GM19351 (cell line): ENCODE measurements around the gene CYP3A5.
"Not testable (repeated sequence)": the region's sequence is repeated elsewhere in the genome, so short reads cannot be mapped to it uniquely, and the experiment has no call there.

Source experiments
- ATAC-seq: cut with Tn5 transposase; IDR thresholded peaks from one replicate; pipeline ENCODE4 v1.9.1; 2021; ENCODE audit warnings: mild to moderate bottlenecking, moderate library complexity; ENCODE audit not compliant: unreplicated experiment

The CYP3A5 gene

GRCh38 chr7:99685871-99686608 is 6.2 kb upstream of the CYP3A5 start:
- not testable (repeated sequence) for ATAC-seq

- no peak for ATAC-seq
Measured at GRCh38 chr7:99685129-99685758, 5.4 kb upstream of the CYP3A5 start.

- no peak for ATAC-seq
Measured at GRCh38 chr7:99679032-99679399, 780 bp downstream of the CYP3A5 start.

DNA sequence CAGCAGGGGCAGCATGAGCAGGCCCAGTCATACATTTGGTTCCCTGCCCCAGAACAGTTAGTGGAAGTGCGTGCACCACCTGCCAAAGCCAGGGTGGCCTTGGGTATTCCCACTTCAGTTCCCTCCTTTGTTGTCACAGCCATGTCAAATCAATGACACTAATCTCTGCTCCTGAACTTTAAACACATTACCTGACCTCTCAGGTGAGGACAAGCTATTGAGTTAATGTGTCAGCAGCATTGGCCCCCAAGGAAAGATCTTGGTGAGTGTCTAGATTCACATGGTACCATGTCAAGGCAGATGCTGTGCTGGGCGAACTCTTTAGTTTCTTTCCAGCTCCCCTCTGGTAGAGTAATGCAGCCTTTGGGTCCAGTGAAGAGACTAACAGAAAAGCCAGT is 2.1 kb downstream of the CYP3A5 start:
- no peak for ATAC-seq

DNA sequence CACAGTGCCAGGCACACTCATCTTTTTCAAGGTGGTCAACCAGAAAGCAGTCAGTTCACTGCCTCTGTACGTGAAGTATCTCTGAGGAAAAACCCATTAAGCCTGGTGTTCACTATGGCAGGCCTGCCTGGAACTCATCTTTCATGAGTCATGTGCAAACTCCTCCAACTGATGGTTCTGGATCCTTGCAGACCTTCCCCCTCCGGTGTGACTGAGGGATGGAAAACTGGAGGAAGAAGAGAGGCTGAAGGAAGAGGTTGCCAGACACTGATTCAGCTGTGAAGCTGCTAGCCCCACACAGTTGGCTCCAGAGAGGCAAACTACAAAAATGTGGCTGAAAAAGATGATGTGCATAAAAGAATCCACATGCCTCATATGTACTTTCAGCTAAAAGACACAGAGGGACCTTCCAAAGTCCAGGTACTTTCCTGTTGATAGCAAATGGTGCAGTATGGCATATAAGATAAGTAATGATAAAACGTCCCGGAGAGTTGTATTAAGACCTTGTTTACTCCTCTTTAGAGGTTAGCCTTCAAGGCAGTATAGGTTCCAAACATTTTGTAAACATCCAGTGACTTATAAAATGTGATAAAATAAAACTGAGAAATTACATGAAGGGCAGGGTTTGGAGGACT is 2.7 kb downstream of the CYP3A5 start:
- no peak for ATAC-seq

- no peak for ATAC-seq
Measured at GRCh38 chr7:99674995-99675742, 4.6 kb downstream of the CYP3A5 start.

DNA sequence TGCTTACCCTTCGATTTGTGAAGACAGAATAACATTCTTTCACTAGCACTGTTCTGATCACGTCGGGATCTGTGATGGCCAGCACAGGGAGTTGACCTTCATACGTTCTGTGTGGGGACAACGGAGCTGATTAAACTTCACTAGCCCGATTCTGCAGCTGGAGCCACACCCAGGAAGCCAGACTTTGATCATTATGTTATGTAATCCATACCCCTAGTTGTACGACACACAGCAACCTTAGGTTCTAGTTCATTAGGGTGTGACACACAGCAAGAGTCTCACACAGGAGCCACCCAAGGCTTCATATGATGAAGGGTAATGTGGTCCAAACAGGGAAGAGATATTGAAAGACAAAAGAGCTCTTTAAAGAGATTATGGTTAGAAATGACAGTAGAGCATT is 7.2 kb downstream of the CYP3A5 start:
- ATAC-seq = no peak

DNA sequence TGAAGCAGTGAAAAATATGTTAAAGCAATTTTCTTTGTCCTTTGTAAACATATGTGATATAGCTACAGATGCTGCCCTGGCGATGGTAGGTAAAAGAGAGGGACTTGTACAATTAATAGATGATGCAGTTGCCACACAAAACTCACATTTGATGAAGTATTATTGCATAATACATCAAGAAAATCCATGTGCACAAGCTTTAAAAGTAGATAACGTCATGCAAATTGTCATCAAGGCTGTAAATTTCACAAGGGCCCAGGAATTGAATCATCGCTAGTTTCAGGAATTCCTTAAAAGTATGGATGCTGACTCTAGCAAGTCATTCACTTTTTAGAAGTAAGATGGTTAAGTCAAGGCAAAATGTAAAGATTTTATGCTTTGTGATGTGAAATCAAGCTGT is 10.0 kb downstream of the CYP3A5 start:
- no peak for ATAC-seq

GRCh38 chr7:99668541-99668940 is 11.3 kb downstream of the CYP3A5 start:
- no peak for ATAC-seq

DNA sequence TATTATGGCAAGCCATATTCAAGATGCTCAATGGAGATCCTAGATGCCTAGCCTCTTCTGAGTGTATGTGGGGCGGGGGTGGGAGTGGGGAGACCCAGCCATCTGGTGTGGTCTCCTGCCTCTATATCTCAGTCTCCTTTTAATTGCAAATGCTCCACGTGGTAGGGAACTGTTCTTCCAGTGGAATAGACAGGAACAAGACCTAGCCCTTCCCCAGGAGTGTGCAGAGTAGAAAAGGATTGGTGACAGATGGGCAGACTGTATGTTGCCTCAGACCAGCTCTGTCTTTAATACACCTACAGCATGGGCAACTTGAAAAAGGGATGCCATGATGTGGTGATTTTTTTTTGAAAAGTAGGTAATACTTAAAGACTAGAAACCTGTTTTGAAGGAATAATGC is 12.6 kb downstream of the CYP3A5 start:
- no peak for ATAC-seq

GRCh38 chr7:99666013-99666395 is 13.8 kb downstream of the CYP3A5 start:
- ATAC-seq = no peak

DNA sequence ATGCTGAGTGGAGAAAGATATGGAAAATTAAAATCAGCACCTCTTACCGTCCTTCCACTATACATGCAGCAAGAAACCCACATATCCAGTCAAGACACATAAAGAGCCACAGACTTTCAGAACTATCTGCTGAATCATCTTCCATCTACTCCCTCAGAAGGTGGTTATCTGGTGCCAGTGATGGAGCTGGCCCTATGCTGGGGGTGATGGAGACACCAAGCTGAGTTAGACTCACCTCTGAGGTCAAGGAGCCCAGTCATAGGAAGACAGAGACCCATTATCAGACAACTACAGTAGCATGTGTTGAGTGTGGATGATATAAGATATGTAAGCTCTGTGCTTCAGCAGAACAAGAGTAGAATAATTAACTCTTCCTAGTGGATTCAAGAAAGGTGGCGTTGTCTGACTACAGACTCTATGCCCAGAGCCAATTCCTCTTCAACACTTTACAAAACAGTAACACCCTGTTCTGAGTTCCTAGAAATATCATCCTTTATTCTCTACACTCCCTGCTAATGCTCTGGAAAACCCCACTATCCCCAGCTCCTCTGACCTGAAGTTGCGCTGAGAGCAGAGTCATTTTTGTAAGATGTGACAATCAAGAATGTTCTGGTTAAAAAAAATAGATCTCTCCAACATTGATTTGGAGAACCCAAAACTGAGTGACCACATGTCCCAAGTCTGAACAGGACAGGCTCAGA is 14.3 kb downstream of the CYP3A5 start:
- no peak for ATAC-seq

GRCh38 chr7:99657879-99658278 is 21.9 kb downstream of the CYP3A5 start:
- ATAC-seq = not testable (repeated sequence)

DNA sequence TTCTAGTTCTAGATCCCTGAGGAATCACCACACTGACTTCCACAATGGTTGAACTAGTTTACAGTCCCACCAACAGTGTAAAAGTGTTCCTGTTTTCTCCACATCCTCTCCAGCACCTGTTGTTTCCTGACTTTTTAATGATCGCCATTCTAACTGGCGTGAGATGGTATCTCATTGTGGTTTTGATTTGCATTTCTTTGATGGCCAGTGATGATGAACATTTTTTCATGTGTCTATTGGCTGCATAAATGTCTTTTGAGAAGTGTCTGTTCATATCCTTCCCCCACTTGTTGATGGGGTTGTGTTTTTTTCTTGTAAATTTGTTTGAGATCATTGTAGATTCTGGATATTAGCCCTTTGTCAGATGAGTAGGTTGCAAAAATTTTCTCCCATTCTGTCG is 25.2 kb downstream of the CYP3A5 start:
- not testable (repeated sequence) for ATAC-seq

- no peak for ATAC-seq
Measured at GRCh38 chr7:99653754-99654153, 26.0 kb downstream of the CYP3A5 start.

- ATAC-seq = not testable (repeated sequence)
Measured at GRCh38 chr7:99653269-99653668, 26.5 kb downstream of the CYP3A5 start.

DNA sequence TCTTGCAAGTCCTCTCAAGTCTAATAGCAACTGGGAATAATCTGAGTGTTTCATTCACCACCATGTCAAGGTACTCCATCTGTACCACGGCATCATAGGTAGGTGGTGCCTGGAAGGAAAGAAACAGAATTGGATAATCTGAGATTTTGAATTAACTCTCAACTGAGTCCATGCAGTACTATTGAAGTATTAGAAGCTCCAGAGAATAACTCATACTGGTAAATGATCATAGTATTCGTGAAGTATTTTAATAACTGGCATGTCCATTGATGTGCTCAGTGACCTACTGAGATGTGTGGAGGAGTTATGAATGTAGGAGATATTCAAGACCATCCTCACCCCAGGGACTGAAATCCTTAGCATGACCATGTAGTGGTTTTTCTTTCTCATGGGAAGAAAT is 27.1 kb downstream of the CYP3A5 start:
- no peak for ATAC-seq

GRCh38 chr7:99651290-99651689 is 28.5 kb downstream of the CYP3A5 start:
- ATAC-seq = no peak

GRCh38 chr7:99648843-99649242 is 31.0 kb downstream of the CYP3A5 start:
- ATAC-seq = no peak

DNA sequence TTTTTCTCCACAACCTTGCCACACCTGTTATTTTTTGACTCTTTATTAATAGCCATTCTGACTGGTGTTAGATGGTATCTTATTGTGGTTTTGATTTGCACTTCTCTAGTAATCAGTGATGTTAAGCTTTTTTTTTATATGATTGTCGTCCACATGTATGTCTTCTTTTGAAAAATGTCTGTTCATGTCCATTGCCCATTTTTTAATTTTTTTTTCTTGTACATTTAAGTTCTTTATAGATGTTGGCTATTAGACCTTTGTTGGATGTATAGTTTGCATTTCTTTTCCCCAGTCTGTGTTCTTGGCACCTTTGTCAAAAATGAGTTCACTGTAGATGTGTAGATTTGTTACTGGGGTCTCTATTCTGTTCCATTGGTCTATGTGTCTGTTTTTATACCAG is 34.2 kb downstream of the CYP3A5 start:
- ATAC-seq = no peak

- ATAC-seq = no peak
Measured at GRCh38 chr7:99644431-99644830, 35.4 kb downstream of the CYP3A5 start.
